Lung microvascular endothelial cell (primary cell): Measurements from ENCODE around the gene NHLH1. TPM values are rescaled to one million over a fixed set of nuclear protein-coding genes. Genes with fewer than 3 reads are reported as not detected.
A peak's percentile ranks its signal among the peaks of the same experiment; 100 is the strongest.
"Not testable (repeated sequence)": the region's sequence is repeated elsewhere in the genome, so short reads cannot be mapped to it uniquely, and the experiment has no call there.

Experiments
- DNase-seq, 2 donors: peaks; one replicate each; pipeline versions ENCODE4 v3.0.0 to v3.0.0-alpha.2; 2010; ENCODE audit warnings: low read depth in 2 of 2
- total RNA-seq: library from RNA; depleted of rRNA; stranded (reverse); fragments of >200 nt; gene quantifications from 2 replicates; pipeline ENCODE4 v1.2.1, GENCODE V29; 2014

The NHLH1 gene
- total RNA-seq, 1 donor from 2014 or later, result not detected

- no peak for DNase-seq
Measured at GRCh38 chr1:160377585-160378206, 10.8 kb downstream of the NHLH1 start.

- not testable (repeated sequence) for DNase-seq
Measured at GRCh38 chr1:160384812-160385211, 17.9 kb downstream of the NHLH1 start.

- not testable (repeated sequence) for DNase-seq
Measured at GRCh38 chr1:160388406-160388805, 21.5 kb downstream of the NHLH1 start.

GRCh38 chr1:160394673-160395072 is 27.8 kb downstream of the NHLH1 start:
- DNase-seq, result no peak

- DNase-seq, result no peak
Measured at GRCh38 chr1:160397651-160398050, 30.8 kb downstream of the NHLH1 start.

- no peak for DNase-seq
Measured at GRCh38 chr1:160398823-160399222, 32.0 kb downstream of the NHLH1 start.

- DNase-seq, result no peak
Measured at GRCh38 chr1:160399544-160400222, 32.8 kb downstream of the NHLH1 start.

GRCh38 chr1:160400223-160400645 is 33.4 kb downstream of the NHLH1 start, which contains the start of gene VANGL2:
TSS of gene VANGL2 (plus strand) at chr1:160400564. CDS start at chr1:160415838, 15,274 bp downstream.
- peak; percentile 12 to 34 for DNase-seq

- DNase-seq, result no peak
Measured at GRCh38 chr1:160400646-160401486, 34.0 kb downstream of the NHLH1 start.

- no peak for DNase-seq
Measured at GRCh38 chr1:160401487-160401805, 34.6 kb downstream of the NHLH1 start.

- DNase-seq, result no peak
Measured at GRCh38 chr1:160402001-160402795, 35.3 kb downstream of the NHLH1 start.

GRCh38 chr1:160403244-160403643 is 36.4 kb downstream of the NHLH1 start:
- peak; percentile 59 to 70 for DNase-seq

GRCh38 chr1:160404094-160404493 is 37.2 kb downstream of the NHLH1 start:
- no peak for DNase-seq

GRCh38 chr1:160405331-160405877 is 38.5 kb downstream of the NHLH1 start:
- no peak for DNase-seq

- DNase-seq, result no peak
Measured at GRCh38 chr1:160406131-160406968, 39.5 kb downstream of the NHLH1 start.

- no peak for DNase-seq
Measured at GRCh38 chr1:160407839-160408801, 41.2 kb downstream of the NHLH1 start.

- DNase-seq, result no peak
Measured at GRCh38 chr1:160408864-160409263, 42.0 kb downstream of the NHLH1 start.

- DNase-seq, result no peak
Measured at GRCh38 chr1:160409486-160409885, 42.6 kb downstream of the NHLH1 start.

GRCh38 chr1:160410406-160411005 is 43.6 kb downstream of the NHLH1 start:
- peak in 1 of 2 donors; percentile 15 for DNase-seq
